HTR-8/SVneo (cell line): Measurements from ENCODE around the gene MICALL2.
A peak's percentile ranks its signal among the peaks of the same experiment; 100 is the strongest.

Experiments used
- DNase-seq: peaks from one replicate; pipeline ENCODE4 v3.0.0; 2011; ENCODE audit warnings: low spot score, mixed read lengths; ENCODE audit not compliant: insufficient read length
- FAIRE-seq: peaks from 2 replicates; lab custom pipeline; 2011; peaks lifted over from hg19 to GRCh38; lab: Jason Lieb, UNC

Gene MICALL2

GRCh38 chr7:1494447-1494846 is 35.2 kb upstream of the MICALL2 start:
- no peak for FAIRE-seq
- no peak for DNase-seq

GRCh38 chr7:1493571-1493970 is 34.3 kb upstream of the MICALL2 start:
- DNase-seq (no peak), FAIRE-seq (no peak)

- DNase-seq (no peak), FAIRE-seq (no peak)
These were observed 33.9 kb upstream of the MICALL2 start for GRCh38 chr7:1493129-1493528.

GRCh38 chr7:1492640-1493039 is 33.4 kb upstream of the MICALL2 start:
- DNase-seq (no peak), FAIRE-seq (no peak)

- FAIRE-seq (no peak), DNase-seq (no peak)
These were observed 33.0 kb upstream of the MICALL2 start for GRCh38 chr7:1492221-1492620.

GRCh38 chr7:1490837-1491236 is 31.6 kb upstream of the MICALL2 start:
- FAIRE-seq (no peak), DNase-seq (no peak)

- DNase-seq (no peak), FAIRE-seq (no peak)
These were observed 30.1 kb upstream of the MICALL2 start for GRCh38 chr7:1489336-1489735.

GRCh38 chr7:1488016-1488415 is 28.7 kb upstream of the MICALL2 start:
- peak; percentile 64 for FAIRE-seq

GRCh38 chr7:1487466-1487865 is 28.2 kb upstream of the MICALL2 start:
- no peak for FAIRE-seq
- DNase-seq, result no peak

More at GRCh38 chr7:1488016-1488415, 28.7 kb upstream of the MICALL2 start:
- no peak for DNase-seq

GRCh38 chr7:1486571-1486970 is 27.3 kb upstream of the MICALL2 start:
- DNase-seq (no peak), FAIRE-seq (peak; percentile 33)

GRCh38 chr7:1485156-1485555 is 25.9 kb upstream of the MICALL2 start:
- DNase-seq, result no peak
- FAIRE-seq, result no peak

- FAIRE-seq, result no peak
These were observed 25.3 kb upstream of the MICALL2 start for GRCh38 chr7:1484569-1484968.

GRCh38 chr7:1483536-1484505 is 24.6 kb upstream of the MICALL2 start:
- FAIRE-seq (no peak), DNase-seq (no peak)

More at GRCh38 chr7:1484569-1484968, 25.3 kb upstream of the MICALL2 start:
- DNase-seq, result no peak

- DNase-seq, result no peak
- FAIRE-seq, result no peak
These were observed 23.8 kb upstream of the MICALL2 start for GRCh38 chr7:1483079-1483478.

- FAIRE-seq, result no peak
- no peak for DNase-seq
These were observed 22.0 kb upstream of the MICALL2 start for GRCh38 chr7:1481300-1481699.

GRCh38 chr7:1480670-1481069 is 21.4 kb upstream of the MICALL2 start:
- DNase-seq (no peak), FAIRE-seq (no peak)

GRCh38 chr7:1479287-1479686 is 20.0 kb upstream of the MICALL2 start:
- FAIRE-seq (no peak), DNase-seq (no peak)

GRCh38 chr7:1478480-1478879 is 19.2 kb upstream of the MICALL2 start:
- FAIRE-seq (no peak), DNase-seq (no peak)

- FAIRE-seq (no peak), DNase-seq (no peak)
These were observed 17.6 kb upstream of the MICALL2 start for GRCh38 chr7:1476859-1477258.

- DNase-seq (no peak), FAIRE-seq (no peak)
These were observed 16.7 kb upstream of the MICALL2 start for GRCh38 chr7:1475991-1476390.

- FAIRE-seq (no peak), DNase-seq (no peak)
These were observed 16.1 kb upstream of the MICALL2 start for GRCh38 chr7:1475393-1475792.

GRCh38 chr7:1474736-1475135 is 15.5 kb upstream of the MICALL2 start:
- FAIRE-seq (no peak), DNase-seq (no peak)
